Hepatocyte (in vitro differentiated cells): ENCODE results near the gene PDP2.

Experiments
- CTCF ChIP-seq: fragments of 200-600 bp; sonication (generic); IDR thresholded peaks from 2 replicates; pipeline ENCODE4 v1.5.1; 2016; ENCODE audit warnings: antibody characterized with exemption, mild to moderate bottlenecking; ENCODE audit not compliant: poor library complexity
- EZH2 ChIP-seq: fragments of 200-600 bp; sonication (generic); IDR thresholded peaks from 2 replicates; pipeline ENCODE4 v1.6.1; 2016; ENCODE audit warnings: antibody characterized with exemption, mild to moderate bottlenecking, borderline replicate concordance
- EZH2phosphoT487 ChIP-seq: fragments of 200-600 bp; sonication (generic); IDR thresholded peaks from one replicate; pipeline ENCODE4 v1.6.1; 2018; ENCODE audit warnings: antibody characterized with exemption, mild to moderate bottlenecking, low read depth, moderate library complexity; ENCODE audit not compliant: unreplicated experiment, severe bottlenecking

- no peak for TF ChIP-seq EZH2
- peak; percentile 96 for TF ChIP-seq CTCF
- no peak for TF ChIP-seq EZH2phosphoT487
Observed at GRCh38 chr16:66872943-66873684, 7.2 kb upstream of the PDP2 start.
